OCI-LY3 (cell line): ENCODE measurements around the gene GATA3.

Experiments used
- H2AFZ ChIP-seq: fragments of 200-600, 300-600 bp; shearing (Covaris generic); 2 replicates; pipeline ENCODE4 v1.6.0; 2014; ENCODE audit warnings: antibody characterized with exemption, low read depth, low read length
- H3K27ac ChIP-seq: fragments of 200-600, 300-600 bp; sonication (generic); 2 replicates; pipeline ENCODE4 v1.5.1; 2014; ENCODE audit warnings: mild to moderate bottlenecking, low read length, moderate library complexity, mixed read lengths
- H3K27me3 ChIP-seq: fragments of 200-600, 300-600 bp; sonication (generic); 2 replicates; pipeline ENCODE4 v1.6.1; 2014; ENCODE audit warnings: low read depth, low read length, mixed read lengths
- H3K36me3 ChIP-seq: fragments of 200-600, 300-600 bp; sonication (generic); replicated peaks from 2 replicates; pipeline ENCODE3; 2014; ENCODE audit warnings: low read depth, low read length, mixed read lengths
- H3K4me1 ChIP-seq: fragments of 300-600, 200-600 bp; sonication (generic); 2 replicates; pipeline ENCODE4 v1.6.1; 2014; ENCODE audit warnings: low read length, mixed read lengths
- H3K4me2 ChIP-seq: fragments of 200-600, 300-600 bp; sonication (generic); 2 replicates; pipeline ENCODE4 v1.6.1; 2014; ENCODE audit warnings: low read length, mixed read lengths
- H3K4me3 ChIP-seq: fragments of 300-600, 200-600 bp; sonication (generic); 2 replicates; pipeline ENCODE4 v1.5.1; 2014; ENCODE audit warnings: antibody characterized with exemption, mild to moderate bottlenecking, low read length, moderate library complexity
- H3K79me2 ChIP-seq: fragments of 300-600, 200-600 bp; shearing (Covaris generic); 2 replicates; pipeline ENCODE4 v1.6.1; 2014; ENCODE audit warnings: mild to moderate bottlenecking, low read length, mixed read lengths
- H3K9ac ChIP-seq: fragments of 300-600, 200-600 bp; shearing (Covaris generic); 2 replicates; pipeline ENCODE4 v1.6.0; 2014; ENCODE audit warnings: mild to moderate bottlenecking, low read length, moderate library complexity
- H3K9me3 ChIP-seq: fragments of 200-600, 300-600 bp; shearing (Covaris generic); 2 replicates; pipeline ENCODE4 v1.6.1; 2014; ENCODE audit warnings: low read length, mixed read lengths; ENCODE audit not compliant: insufficient read depth
- H4K20me1 ChIP-seq: fragments of 200-600, 300-600 bp; sonication (generic); 2 replicates; pipeline ENCODE4 v1.6.1; 2016; ENCODE audit warnings: low read length, mixed read lengths; ENCODE audit not compliant: insufficient read depth
- CTCF ChIP-seq: fragments of 200-600, 300-600 bp; sonication (generic); IDR thresholded peaks from 2 replicates; pipeline ENCODE4 v1.5.1; 2014; ENCODE audit warnings: antibody characterized with exemption, low read length, low read depth
- EZH2phosphoT487 ChIP-seq: fragments of 200-600 bp; shearing (Covaris generic); IDR thresholded peaks from 2 replicates; pipeline ENCODE4 v1.6.1; 2018; ENCODE audit warnings: antibody characterized with exemption, mixed run types, low read depth

The GATA3 gene

DNA sequence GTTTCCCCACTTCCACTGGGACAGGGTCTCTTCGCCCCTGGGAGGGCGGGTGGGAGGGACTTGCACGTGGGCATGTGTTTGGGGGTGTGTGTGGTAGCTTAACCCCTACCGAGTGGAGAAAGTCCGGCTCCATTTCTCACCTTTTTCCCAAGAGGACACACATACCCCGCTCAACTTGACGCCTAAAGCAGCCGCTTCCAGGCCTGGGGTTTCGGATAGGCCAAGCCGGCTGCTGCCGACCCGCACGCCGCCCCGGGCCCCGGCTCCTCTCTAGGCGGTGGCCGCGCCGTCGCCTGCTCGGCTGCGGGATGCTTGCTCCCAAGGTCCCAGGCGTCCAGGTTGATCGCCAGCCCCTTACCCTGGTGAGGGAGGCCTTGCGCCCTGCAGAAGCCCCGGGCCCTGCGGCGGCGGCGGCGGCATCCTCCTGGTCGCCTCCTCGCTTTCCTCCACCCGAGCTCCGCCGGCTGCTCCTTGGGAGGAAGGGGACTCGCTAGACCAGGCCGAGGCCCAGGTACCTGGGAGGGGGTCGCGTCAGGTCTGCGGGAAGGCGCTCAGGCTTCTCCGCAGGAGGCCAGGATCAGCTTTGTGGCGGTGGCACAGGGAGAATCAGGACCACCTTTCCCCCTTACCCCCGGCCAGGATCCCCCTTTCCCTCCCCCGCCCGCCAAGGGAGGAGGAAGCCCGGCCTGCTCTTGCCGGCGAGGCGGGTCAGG, 3.2 kb upstream of the GATA3 start:
- Histone ChIP-seq H3K27me3 (no peaks in the 10 kb centered on the region), H3K4me1 (peaks cover 18% of the 10 kb centered on the region), H2AFZ (no peak overlapping the region), H3K9me3 (no peaks in the 10 kb centered on the region), H3K4me2 (no peak overlapping the region), H3K27ac (no peak overlapping the region), H3K9ac (no peak overlapping the region), H4K20me1 (no peaks in the 10 kb centered on the region), H3K36me3 (no peaks in the 10 kb centered on the region), H3K4me3 (no peak overlapping the region), H3K79me2 (no peaks in the 10 kb centered on the region)
- TF ChIP-seq EZH2phosphoT487 (no peak), CTCF (no peak)

- no peak for TF ChIP-seq EZH2phosphoT487
- TF ChIP-seq CTCF, result no peak
- H3K9me3 ChIP-seq, result no peaks in the 10 kb centered on the region
- H3K9ac ChIP-seq, result no peak overlapping the region
- H3K4me1 ChIP-seq, result peaks cover 22% of the 10 kb centered on the region
- no peaks in the 10 kb centered on the region for H3K27me3 ChIP-seq
- no peaks in the 10 kb centered on the region for H3K79me2 ChIP-seq
- no peaks in the 10 kb centered on the region for H3K36me3 ChIP-seq
- H3K4me2 ChIP-seq, result no peak overlapping the region
- no peak overlapping the region for H3K4me3 ChIP-seq
- no peak overlapping the region for H3K27ac ChIP-seq
- H4K20me1 ChIP-seq, result no peaks in the 10 kb centered on the region
- no peak overlapping the region for H2AFZ ChIP-seq
Measured at GRCh38 chr10:8051851-8052257, 2.6 kb upstream of the GATA3 start.

DNA sequence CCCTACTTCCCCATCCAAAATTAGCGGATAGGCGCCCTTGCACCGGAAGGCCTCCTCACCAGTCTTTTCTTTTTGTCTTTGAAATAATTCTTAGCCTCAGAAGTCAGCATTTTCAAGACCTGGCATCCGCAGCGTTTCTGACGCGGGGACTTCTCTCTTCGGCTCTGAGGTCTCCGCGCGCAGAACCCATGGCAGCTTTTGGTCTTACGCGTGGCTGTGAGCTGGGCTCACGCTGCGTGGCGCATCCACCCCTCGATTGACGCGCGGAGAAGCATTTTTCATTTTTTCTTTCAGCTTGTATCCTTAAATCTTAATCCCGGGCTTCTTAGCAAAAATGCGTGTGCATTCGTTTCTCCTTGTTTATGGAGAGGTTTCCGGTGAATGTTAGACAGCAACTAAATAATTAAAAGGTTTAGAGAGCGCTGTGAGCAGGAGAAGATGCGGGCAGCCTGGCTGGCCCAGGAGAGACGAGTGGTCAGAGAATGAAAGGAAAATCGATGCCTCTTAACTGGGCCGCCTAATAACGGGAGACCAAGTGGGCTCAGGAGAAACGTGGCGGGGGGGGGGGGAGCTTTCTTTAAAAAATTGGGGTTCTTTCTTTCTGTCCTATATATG, 2.0 kb upstream of the GATA3 start:
- TF ChIP-seq EZH2phosphoT487 (no peak), CTCF (no peak)
- H2AFZ ChIP-seq, result no peak overlapping the region
- no peak overlapping the region for H3K27ac ChIP-seq
- no peaks in the 10 kb centered on the region for H4K20me1 ChIP-seq
- no peak overlapping the region for H3K4me3 ChIP-seq
- H3K9ac ChIP-seq, result no peak overlapping the region
- H3K4me1 ChIP-seq, result peaks cover 28% of the 10 kb centered on the region
- no peak overlapping the region for H3K4me2 ChIP-seq
- no peaks in the 10 kb centered on the region for H3K9me3 ChIP-seq
- no peaks in the 10 kb centered on the region for H3K27me3 ChIP-seq
- no peaks in the 10 kb centered on the region for H3K79me2 ChIP-seq
- H3K36me3 ChIP-seq, result no peaks in the 10 kb centered on the region

- Histone ChIP-seq H3K27ac (no peak overlapping the region), H3K4me1 (peaks cover 27% of the 10 kb centered on the region), H3K36me3 (no peaks in the 10 kb centered on the region), H2AFZ (no peak overlapping the region), H3K9me3 (no peaks in the 10 kb centered on the region), H3K79me2 (no peaks in the 10 kb centered on the region), H4K20me1 (no peaks in the 10 kb centered on the region), H3K9ac (no peak overlapping the region), H3K4me2 (no peak overlapping the region), H3K27me3 (no peaks in the 10 kb centered on the region), H3K4me3 (no peak overlapping the region)
- no peak for TF ChIP-seq CTCF
Measured at GRCh38 chr10:8052956-8053445, 1.5 kb upstream of the GATA3 start.
